Activated CD8-positive, alpha-beta memory T cell treated with anti-CD3 and anti-CD28 coated beads for 4 hours (primary cell): ENCODE data around the gene OBP2B.

Source experiments
- DNase-seq, 2 donors: peaks; one replicate each; pipeline ENCODE4 v3.0.0-alpha.2; 2020; ENCODE audit warnings: low read depth in 2 of 2

Gene OBP2B

GRCh38 chr9:133167096-133167730 lies 41.8 kb downstream of the OBP2B start:
- DNase-seq: no peak

- DNase-seq: no peak
These were observed 42.7 kb downstream of the OBP2B start for GRCh38 chr9:133166392-133166791.

DNA sequence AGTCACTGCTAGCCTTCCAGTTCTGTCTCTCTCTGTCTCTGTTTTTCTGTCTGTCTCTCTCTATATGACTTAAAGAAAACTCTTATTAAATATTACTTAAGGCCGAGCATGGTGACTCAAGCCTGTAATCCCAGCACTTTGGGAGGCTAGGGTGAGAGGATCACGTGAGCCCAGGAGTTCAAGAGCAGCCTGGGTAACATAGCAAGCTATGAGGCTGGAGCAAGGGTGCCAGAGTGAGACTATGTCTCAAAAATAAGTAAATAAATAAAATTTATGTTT lies 43.7 kb downstream of the OBP2B start:
- DNase-seq: no peak

DNA sequence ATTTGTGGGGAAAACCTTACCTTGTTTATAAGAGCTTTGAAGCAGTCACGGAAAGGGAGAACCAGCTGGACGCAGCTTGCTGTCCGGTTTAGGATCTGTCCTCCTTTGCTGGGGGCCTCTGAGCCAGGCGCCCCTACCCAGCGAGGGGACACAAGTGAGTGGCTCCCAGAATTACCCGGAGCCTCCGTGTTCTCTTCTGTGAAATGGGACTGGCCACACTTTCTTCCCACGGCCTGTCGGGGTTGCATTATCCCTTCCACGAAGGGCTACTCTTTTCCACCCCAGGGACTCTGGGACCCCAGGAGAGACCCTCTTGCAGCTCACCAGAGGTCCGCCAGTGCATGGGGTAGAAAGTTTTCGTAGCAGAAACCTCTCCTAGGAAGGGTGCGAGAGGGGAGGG lies 44.9 kb downstream of the OBP2B start:
- no peak for DNase-seq

DNA sequence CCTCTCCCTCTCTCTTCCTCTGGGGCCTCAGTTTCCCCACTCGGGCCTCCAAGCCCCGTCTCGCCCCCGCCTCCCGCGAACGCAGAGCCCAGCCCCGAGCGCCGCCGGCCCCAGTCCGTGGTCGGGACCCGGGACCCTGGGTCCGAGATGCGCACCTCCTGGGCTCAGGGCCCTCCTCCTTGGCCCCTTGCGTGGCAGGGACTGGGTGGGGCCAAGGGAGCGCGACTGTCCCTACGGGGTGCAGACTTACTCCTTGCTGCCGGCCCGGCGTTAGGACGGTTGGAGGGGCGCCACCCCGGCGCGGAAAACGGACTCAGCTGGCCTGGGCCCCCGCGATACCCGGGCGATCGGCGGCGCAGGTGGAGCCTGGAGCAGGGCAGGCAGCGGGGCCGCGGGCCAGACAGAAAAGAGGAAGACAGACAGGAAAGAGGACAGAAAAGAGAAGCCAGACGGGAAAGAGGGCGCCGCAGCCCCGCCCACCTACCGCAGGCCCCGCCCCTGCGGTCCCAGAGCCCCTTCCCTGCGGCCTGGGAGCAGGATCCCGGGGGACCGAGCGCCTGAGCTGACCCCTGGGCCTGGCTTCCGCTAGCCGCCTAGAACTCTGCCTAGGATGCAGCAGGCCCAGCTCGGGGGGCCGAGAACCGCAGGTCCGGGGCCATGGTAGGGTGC lies 45.4 kb downstream of the OBP2B start, which contains the start of gene GBGT1:
Gene GBGT1 (minus strand): TSS at position 411 of the 669 bp plus-strand sequence. CDS start 1,502 bp downstream, outside the sequence.
- DNase-seq: no peak

DNA sequence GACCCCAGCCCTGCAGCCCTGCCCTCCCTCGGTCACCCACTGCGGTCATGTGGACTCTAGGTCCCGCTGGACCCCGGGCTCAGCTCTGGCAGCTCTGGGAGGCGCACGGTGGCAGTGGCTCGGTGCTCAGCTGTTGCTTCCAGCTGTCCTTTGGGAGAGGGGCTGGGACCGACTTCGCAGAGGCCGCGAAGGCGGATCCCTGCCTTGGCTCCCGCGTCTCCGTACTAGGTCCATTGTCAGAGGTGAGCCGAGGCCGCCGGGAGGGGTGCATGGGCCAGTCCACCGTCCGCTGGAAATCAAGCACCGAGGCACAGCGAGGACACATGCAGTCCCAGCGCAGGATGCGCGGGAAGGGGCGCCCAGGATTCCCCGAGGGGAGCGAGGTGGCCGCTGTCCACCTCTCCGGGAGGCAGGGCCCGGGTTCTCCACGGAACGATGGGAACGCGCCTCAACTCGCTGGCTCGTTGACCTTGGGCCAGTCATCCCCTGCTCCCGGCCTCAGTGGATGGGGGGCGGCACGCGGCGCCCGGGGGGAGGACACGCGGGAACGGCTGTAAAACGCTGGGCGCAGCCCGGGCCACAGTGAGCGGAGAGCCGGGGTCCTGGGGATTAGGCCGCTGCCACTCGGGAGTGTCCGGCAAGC lies 46.1 kb downstream of the OBP2B start:
- no peak for DNase-seq

- DNase-seq: no peak
These were observed 47.5 kb downstream of the OBP2B start for GRCh38 chr9:133161547-133161950.

GRCh38 chr9:133160742-133161546 lies 48.1 kb downstream of the OBP2B start:
- no peak for DNase-seq

- no peak for DNase-seq
These were observed 50.4 kb downstream of the OBP2B start for GRCh38 chr9:133158695-133159094.
